HPDE6-E6E7 (cell line): ENCODE results near the gene INS.
"Not testable (repeated sequence)": the region's sequence is repeated elsewhere in the genome, so short reads cannot be mapped to it uniquely, and the experiment has no call there.

Source experiments
- DNase-seq: peaks from one replicate; pipeline ENCODE4 v3.0.0; 2011; ENCODE audit warnings: missing footprints; ENCODE audit errors: extremely low spot score

INS gene

GRCh38 chr11:2198621-2199365 lies 37.8 kb upstream of the INS start:
- DNase-seq: no peak

GRCh38 chr11:2197771-2198520 lies 36.9 kb upstream of the INS start:
- DNase-seq: no peak

DNA sequence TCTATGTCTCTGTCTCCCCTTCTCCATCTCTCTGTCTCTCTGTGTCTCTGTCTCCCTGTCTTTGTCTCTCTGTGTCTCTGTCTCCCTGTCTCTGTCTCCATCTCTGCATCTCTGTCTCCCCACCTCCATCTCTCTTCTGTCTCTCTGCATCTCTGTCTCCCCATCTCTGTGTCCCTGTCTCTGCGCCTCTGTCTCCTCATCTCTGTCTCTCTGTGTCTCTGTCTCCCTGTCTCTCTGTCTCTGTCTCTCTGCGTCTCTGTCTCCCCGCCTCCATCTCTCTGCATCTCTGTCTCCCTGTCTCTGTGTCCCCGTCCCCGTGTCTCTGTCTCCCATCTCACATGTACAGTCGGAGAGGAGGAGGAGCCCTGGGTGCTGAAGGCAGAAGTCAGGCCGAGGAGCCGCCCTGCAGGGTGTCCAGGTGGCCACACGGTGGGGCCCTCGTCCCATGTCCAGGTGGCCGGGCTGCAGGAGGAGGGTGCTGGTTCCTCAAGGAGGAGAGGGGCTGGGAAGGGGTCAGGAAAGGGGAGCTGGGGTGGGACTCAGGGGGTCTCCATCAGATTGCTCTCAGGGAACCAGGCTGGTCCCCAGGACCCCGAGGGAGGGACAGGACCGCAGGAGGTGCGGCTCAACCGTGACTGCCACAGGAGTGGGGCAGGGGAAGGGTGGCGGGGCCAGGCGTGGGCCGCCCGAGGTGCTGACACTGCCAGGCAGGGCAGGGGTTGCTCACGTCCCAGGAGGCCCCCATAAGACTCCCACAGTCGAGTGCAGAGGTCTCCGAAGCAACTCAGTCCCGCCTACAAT lies 36.2 kb upstream of the INS start:
- peak; percentile 73 for DNase-seq

DNA sequence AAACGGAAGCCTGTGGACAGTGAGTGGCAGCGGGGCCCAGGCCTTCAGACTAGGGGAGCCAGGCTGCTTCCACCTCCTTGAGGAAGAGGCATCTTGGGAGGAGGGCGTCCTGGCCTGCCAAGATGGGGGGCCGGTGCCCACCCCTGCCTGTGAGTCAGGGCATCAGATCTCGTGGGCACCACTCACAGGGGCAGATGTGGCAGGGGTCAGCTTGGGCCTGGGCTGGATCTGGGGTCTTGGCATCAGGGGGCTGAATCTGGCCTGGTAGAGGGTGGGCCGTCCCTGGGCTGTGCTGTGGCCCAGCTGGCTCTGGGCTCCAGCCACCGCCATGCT lies 34.7 kb upstream of the INS start:
- no peak for DNase-seq

GRCh38 chr11:2194877-2195755 lies 34.1 kb upstream of the INS start:
- DNase-seq: no peak

GRCh38 chr11:2193888-2194595 lies 33.0 kb upstream of the INS start:
- DNase-seq: not testable (repeated sequence)

- no peak for DNase-seq
These were observed 32.3 kb upstream of the INS start for GRCh38 chr11:2193099-2193887.

- no peak for DNase-seq
These were observed 31.4 kb upstream of the INS start for GRCh38 chr11:2192435-2192834.

- no peak for DNase-seq
These were observed 30.9 kb upstream of the INS start for GRCh38 chr11:2191883-2192282.

DNA sequence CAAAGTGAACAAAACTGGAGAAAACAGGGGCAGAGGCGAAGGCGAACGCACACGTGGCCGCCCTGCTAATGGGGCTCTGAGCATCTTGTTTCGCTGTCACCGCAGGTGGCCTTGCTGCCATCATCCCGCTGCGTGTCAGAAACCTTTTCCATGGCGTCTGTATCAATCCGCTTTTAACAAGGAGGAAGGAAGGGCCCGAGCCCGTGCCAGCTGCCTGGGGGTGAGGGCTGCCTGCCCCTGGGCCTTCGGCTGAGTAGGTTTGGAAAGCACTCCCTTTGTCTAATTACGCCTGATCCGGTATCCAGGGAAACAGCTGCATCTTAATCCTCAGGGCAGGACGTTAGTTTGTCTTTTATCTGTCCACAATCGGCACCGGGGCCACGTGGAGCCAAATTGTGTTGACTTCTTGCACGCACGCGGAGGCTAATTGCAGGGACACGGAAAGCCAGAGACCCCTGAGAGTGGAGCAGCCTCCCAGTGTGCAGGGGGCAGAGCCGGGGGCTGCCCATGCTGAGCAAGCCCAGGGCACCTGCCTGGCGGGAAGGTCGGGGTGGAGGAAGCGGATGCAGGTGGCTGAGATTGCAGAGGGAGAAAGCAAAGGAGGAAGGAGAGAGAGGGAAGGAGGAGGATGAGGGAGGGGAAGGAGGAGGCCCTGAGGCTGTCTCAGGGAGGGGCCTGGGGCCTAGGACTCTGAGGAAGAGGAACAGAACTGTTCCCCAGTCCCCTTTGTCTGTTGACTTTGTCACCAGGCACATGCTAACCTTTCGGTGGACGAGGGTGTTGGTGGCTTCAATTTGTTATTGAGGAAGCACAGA lies 29.9 kb upstream of the INS start:
- DNase-seq: no peak

DNA sequence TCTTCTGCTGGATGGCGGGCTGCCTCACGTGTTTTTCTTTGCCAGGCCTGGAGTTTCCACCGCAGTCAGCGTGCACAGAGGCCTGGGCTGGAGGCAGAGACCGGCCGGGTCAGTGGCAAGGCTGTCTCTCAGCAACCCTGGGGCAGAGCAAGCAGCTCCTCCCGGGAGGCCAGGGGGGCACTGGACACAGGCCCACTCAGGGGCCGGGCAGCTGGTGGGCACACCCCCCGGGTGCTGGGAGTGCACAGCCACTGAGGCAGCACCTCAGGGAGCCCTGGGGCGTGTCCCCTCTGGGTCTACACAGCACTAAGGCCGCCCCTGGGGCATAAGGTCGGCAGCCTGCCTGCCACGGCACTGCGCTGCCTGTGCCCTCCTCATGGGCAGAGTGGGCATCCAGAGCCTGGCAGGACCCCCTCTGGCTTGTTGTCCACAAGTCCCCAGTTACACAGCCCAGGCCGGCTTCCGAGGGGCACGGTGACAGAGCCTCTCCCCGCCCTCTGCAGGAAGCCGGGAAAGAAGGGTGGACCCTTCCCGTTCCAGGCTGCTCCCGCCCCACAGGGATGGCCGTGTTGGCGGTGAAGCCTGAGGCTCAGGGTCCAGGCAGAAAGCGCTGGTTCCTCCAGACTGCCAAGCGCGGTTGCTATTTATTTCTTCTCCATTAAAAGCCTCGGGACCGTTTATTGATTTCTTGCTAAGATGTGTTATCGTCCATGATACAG lies 29.1 kb upstream of the INS start:
- no peak for DNase-seq

GRCh38 chr11:2188745-2189144 lies 27.7 kb upstream of the INS start:
- no peak for DNase-seq

DNA sequence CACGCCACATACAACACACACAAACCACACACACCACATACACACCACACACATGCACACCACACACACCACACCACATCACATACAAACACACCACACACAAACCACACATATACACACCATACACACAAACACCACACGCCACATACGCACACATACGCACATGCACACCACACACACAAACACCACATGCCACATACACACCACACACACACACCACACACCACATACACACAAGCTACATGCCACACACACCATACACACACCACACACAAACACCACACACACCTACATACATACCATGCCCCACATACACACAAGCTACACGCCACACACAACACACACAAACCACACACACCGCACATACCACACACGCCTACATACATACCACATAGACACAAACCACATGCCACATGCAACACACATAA lies 26.3 kb upstream of the INS start:
- DNase-seq: no peak

GRCh38 chr11:2186669-2187279 lies 25.8 kb upstream of the INS start:
- DNase-seq: no peak

DNA sequence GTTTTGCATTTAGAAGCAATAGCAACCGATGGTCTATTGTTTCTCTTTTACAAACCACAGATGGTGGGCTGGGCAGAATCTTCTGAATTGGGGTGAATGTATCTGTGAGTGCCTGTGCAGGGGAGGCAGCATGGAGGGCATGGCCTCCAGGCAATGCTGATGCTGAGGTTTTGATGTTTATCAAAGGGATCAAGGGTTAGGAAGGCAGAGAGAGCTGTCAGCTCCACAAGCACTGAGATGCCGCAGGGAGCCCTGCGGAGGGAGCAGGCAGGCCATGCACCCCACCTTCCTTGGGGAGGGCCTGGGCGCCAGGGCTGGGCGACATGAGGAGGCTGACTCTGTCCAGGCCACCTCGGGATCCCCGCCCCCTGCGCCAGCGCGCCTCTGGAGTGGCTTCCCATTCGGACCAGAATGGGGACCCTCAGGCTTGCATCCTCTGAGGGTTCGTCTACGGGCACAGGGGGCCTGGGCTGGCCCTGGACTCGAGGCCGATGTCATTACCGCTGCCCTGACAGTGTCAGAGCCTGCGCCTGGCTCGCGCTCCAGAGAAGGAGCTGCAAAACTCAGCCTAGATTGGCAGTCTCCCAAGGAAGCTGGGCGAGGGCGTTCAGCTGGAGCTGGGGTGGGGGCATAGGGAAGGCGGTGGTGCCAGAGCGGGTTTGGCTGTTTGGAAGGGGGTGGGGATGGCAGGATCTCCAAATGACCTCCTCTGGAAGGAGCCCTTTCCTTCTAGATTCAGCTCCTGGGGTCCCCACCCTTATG lies 24.5 kb upstream of the INS start:
- no peak for DNase-seq

- no peak for DNase-seq
These were observed 21.9 kb upstream of the INS start for GRCh38 chr11:2182692-2183474.

DNA sequence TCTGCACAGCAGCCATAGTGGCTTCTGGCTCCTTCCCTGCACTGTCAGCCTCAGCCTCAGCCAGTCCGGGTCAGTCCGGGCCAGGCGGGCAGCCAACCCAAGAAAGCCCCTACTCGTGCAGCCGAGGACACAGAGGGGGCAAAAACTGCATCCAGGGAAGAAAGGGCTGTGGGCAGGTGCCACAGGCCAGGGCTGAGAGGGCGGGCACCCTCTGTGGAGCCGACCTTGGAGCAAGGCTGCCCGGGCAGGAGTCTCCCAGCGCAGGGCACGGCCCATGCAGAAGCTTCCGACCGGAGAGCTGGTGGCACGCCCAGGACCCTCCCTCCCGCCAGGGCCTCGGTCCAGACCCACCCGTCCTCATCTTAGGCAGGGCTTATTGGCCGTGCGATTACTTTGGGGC lies 21.1 kb upstream of the INS start:
- DNase-seq: no peak
